K562 (cell line): ENCODE measurements around the gene SMYD2. TPM values are rescaled to one million over a fixed set of nuclear protein-coding genes. Genes with fewer than 3 reads are reported as not detected.

Experiments used
- ATAC-seq: fragments of 200-7000 bp; cut with Tn5 transposase; 3 replicates; pipeline ENCODE4 v1.9.1; 2020; ENCODE audit warnings: moderate library complexity
- BruUV-seq: library from RNA; stranded (reverse); fragments of 400-500 nt; replicated peaks from 2 replicates; lab custom pipeline; 2021; lab: Mats Ljungman, UMichigan
- CTCF ChIA-PET: fragments of 300-600 bp; formaldehyde crosslinking; extraction: SDS; loops from one replicate; lab custom pipeline; 2021; ENCODE audit warnings: low intra/inter-chr PET ratio; lab: Yijun Ruan, JAX
- POLR2A ChIA-PET: fragments of 300-600, 350-650 bp; sonication (Branson Sonifier 250); formaldehyde crosslinking; extraction: SDS; loops from one replicate; lab custom pipeline; 2021; ENCODE audit warnings: antibody characterized with exemption, inconsistent platforms; lab: Yijun Ruan, JAX
- DNase-seq, 4 experiments: peaks; one replicate each; pipeline versions ENCODE4 v3.0.0 to v3.0.0-alpha.2; 2011 to 2018; ENCODE audit warnings: low spot score in 3 of 4, mixed read lengths in 3 of 4; ENCODE audit errors: extremely low read depth in 1 of 4
- FAIRE-seq: peaks from 2 replicates; lab custom pipeline; 2011; peaks lifted over from hg19 to GRCh38; lab: Jason Lieb, UNC
- H2AFZ ChIP-seq: 2 replicates; pipeline ENCODE4 v1.6.0; 2011; ENCODE audit warnings: low read depth, low read length, control low read depth, inconsistent platforms
- H3K27ac ChIP-seq: fragments of 200-600 bp; 3 replicates; pipeline ENCODE4 v1.8.0; 2011; ENCODE audit warnings: low read depth, mild to moderate bottlenecking, control low read depth, inconsistent platforms, low read length, moderate library complexity, mixed read lengths; ENCODE audit errors: extremely low read depth
- H3K27me3 ChIP-seq, 2 experiments: fragments of 300-600 bp in 1 of 2; 2 replicates in 1 of 2; 3 replicates in 1 of 2; pipeline versions ENCODE4 v1.6.0 to v1.8.0; 2011; ENCODE audit warnings: inconsistent platforms in 2 of 2, low read length in 2 of 2, mild to moderate bottlenecking in 1 of 2, mixed read lengths in 1 of 2, moderate library complexity in 1 of 2; ENCODE audit not compliant: control insufficient read depth in 2 of 2, insufficient read depth in 2 of 2
- H3K36me3 ChIP-seq: fragments of 300-600 bp; 3 replicates; pipeline ENCODE4 v1.8.0; 2011; ENCODE audit warnings: mild to moderate bottlenecking, low read length, inconsistent platforms; ENCODE audit not compliant: control insufficient read depth, insufficient read depth
- H3K4me1 ChIP-seq, 2 experiments: fragments of 200-600 bp in 1 of 2; replicated peaks in 1 of 2; 2 replicates in 1 of 2; 3 replicates in 1 of 2; pipeline versions ENCODE4 v1.5.1 to v1.8.0; 2011; ENCODE audit warnings: inconsistent platforms in 2 of 2, low read length in 2 of 2, mild to moderate bottlenecking in 1 of 2, mixed read lengths in 1 of 2, moderate library complexity in 1 of 2; ENCODE audit not compliant: control insufficient read depth in 2 of 2, insufficient read depth in 2 of 2
- H3K4me2 ChIP-seq: 2 replicates; pipeline ENCODE4 v1.6.1; 2011; ENCODE audit warnings: low read length, control low read depth, inconsistent platforms, mixed read lengths; ENCODE audit not compliant: insufficient read depth
- H3K4me3 ChIP-seq: fragments of 200-600 bp; sonication (generic), shearing (Covaris generic); 2 replicates; pipeline ENCODE4 v1.5.1; 2016; ENCODE audit warnings: control low read depth, inconsistent platforms
- H3K79me2 ChIP-seq: fragments of 200-600 bp; 3 replicates; pipeline ENCODE4 v1.8.0; 2011; ENCODE audit warnings: low read length, inconsistent platforms; ENCODE audit not compliant: control insufficient read depth, insufficient read depth
- H3K9ac ChIP-seq, 2 experiments: 2 replicates each; pipeline versions ENCODE4 v1.6.0 to v1.6.1; 2011; ENCODE audit warnings: low read depth in 2 of 2, low read length in 2 of 2, control low read depth in 1 of 2, inconsistent platforms in 1 of 2, mild to moderate bottlenecking in 1 of 2, mixed read lengths in 1 of 2; ENCODE audit not compliant: insufficient read depth in 1 of 2
- H3K9me1 ChIP-seq: one replicate; pipeline ENCODE4 v1.6.0; 2011; ENCODE audit warnings: inconsistent platforms, mild to moderate bottlenecking, low read length, moderate library complexity; ENCODE audit not compliant: control insufficient read depth, insufficient read depth
- H3K9me3 ChIP-seq: replicated peaks from 2 replicates; pipeline ENCODE4 v1.5.1; 2011; ENCODE audit warnings: low read depth, low read length, inconsistent platforms; ENCODE audit not compliant: control insufficient read depth, insufficient read depth
- H4K20me1 ChIP-seq: replicated peaks from 2 replicates; pipeline ENCODE4 v1.6.1; 2011; ENCODE audit warnings: low read length, inconsistent platforms, mixed read lengths; ENCODE audit not compliant: control insufficient read depth, insufficient read depth
- NRF1 ChIP-seq, 2 experiments: fragments of 450-650 bp; IDR thresholded peaks in 1 of 2; conservative IDR thresholded peaks in 1 of 2; 2 replicates each; pipeline ENCODE4 v1.6.1; 2014; ENCODE audit warnings: mild to moderate bottlenecking in 2 of 2
- PPARD ChIP-seq: fragments of 250-450 bp; sonication (Bioruptor Pico); IDR thresholded peaks from 2 replicates; pipeline ENCODE4 v1.8.0; 2022; ENCODE audit warnings: inconsistent platforms, mild to moderate bottlenecking, moderate library complexity
- ZBTB5 ChIP-seq: fragments of 450-650 bp; IDR thresholded peaks from 2 replicates; pipeline ENCODE4 v1.6.1; 2017; ENCODE audit warnings: antibody characterized with exemption
- WGBS: fragments of 100-300 bp; shearing (Covaris generic); methylation state at CpG from one replicate; pipeline ENCODE4 v1.1.6; 2016; ENCODE audit warnings: low coverage, mixed read lengths; ENCODE audit not compliant: insufficient coverage; ENCODE audit errors: missing lambda C conversion rate; 5-methylcytosine and 5-hydroxymethylcytosine counted together
- in situ Hi-C: fragments of 300-500 bp; cut with MboI; formaldehyde crosslinking; loops from 4 replicates; pipeline ENCODE4 v1.15.0; 2018; ENCODE audit warnings: inconsistent platforms, mixed read lengths
- intact Hi-C: fragments of 100-400 bp; cut with micrococcal nuclease; formaldehyde crosslinking; loops from 2 replicates; pipeline ENCODE4 v1.14.2; 2022
- polyA plus RNA-seq, 8 experiments: library from polyadenylated mRNA; depleted of rRNA in 4 of 8; stranded (reverse) in 5 of 8; unstranded in 3 of 8; fragments of >200 nt; fragmentation: Nextera tagmentation in 2 of 8; fragmentation: Illumina TruSeq in 1 of 8; extraction: Ambion mirVana in 2 of 8; extraction: Trizol in 1 of 8; gene quantifications; 2 replicates each; pipeline versions ENCODE4 v1.2.1 to v1.2.3, GENCODE V29; 2011 to 2014; ENCODE audit warnings: inconsistent platforms in 1 of 8, missing spikeins in 1 of 8
- total RNA-seq, 7 experiments: library from RNA; depleted of rRNA in 6 of 7; stranded (reverse); fragments of >200 nt in 6 of 7; fragmentation: Illumina TruSeq in 2 of 7; extraction: Trizol in 2 of 7; gene quantifications; 2 replicates each; pipeline versions ENCODE4 v1.2.1 to v1.2.3, GENCODE V29; 2011 to 2021; ENCODE audit warnings: low replicate concordance in 1 of 7

The SMYD2 gene
- total and polyA plus RNA-seq, 9 of the 15 experiments (the other 6 are each of a cell fraction or from before 2014, with no cell fraction given), result 13.8 to 81.3 (median 39.9) TPM

GRCh38 chr1:214378492-214378891 is 97.5 kb downstream of the SMYD2 start:
- Histone ChIP-seq H3K4me1 (peaks cover 0 to 3% of the 10 kb centered on the region in 2 experiments; a peak in 1 of 5 replicates), H3K4me3 (no peak overlapping the region), H4K20me1 (no peaks in the 10 kb centered on the region), H3K4me2 (no peak overlapping the region), H2AFZ (no peak overlapping the region), H3K9me1 (no peaks in the 10 kb centered on the region), H3K79me2 (no peaks in the 10 kb centered on the region), H3K36me3 (no peaks in the 10 kb centered on the region), H3K27ac (no peak overlapping the region), H3K9ac (no peak overlapping the region), H3K27me3 (peaks cover 27 to 40% of the 10 kb centered on the region in 2 experiments)
- ChIA-PET CTCF (no interaction called here), POLR2A (no interaction called here)
- under 1% methylated on average over 8 of the region's 8 CpGs for WGBS
- in situ Hi-C loops, result no loop called here
- BruUV-seq, result no TSS peak
- no peak for DNase-seq
- no peak for FAIRE-seq
- intact Hi-C loops, result no loop called here
- no peak for TF ChIP-seq NRF1 (conservative IDR thresholded peaks at IDR 0.05 in 1 of 2, IDR thresholded peaks at IDR 0.05 in 1 of 2)
- TF ChIP-seq, all 486 proteins: peak for 0
- H3K9me3 ChIP-seq, result no peaks in the 10 kb centered on the region
- ATAC-seq, result no peak

GRCh38 chr1:214379236-214379970 is 98.4 kb downstream of the SMYD2 start:
- Histone ChIP-seq H3K9me3 (no peaks in the 10 kb centered on the region), H3K4me1 (peaks cover 0 to 10% of the 10 kb centered on the region in 2 experiments; a peak in 1 of 5 replicates), H3K9me1 (no peaks in the 10 kb centered on the region), H4K20me1 (no peaks in the 10 kb centered on the region), H2AFZ (no peak overlapping the region), H3K27me3 (peaks cover 36 to 48% of the 10 kb centered on the region in 2 experiments), H3K27ac (no peak overlapping the region), H3K36me3 (no peaks in the 10 kb centered on the region), H3K4me2 (no peak overlapping the region), H3K4me3 (no peak overlapping the region), H3K9ac (no peak overlapping the region), H3K79me2 (no peaks in the 10 kb centered on the region)
- no peak for FAIRE-seq
- in situ Hi-C loops, result no loop called here
- intact Hi-C loops, result no loop called here
- DNase-seq, result no peak
- ATAC-seq, result no peak
- CTCF ChIA-PET, result no interaction called here
- TF ChIP-seq PPARD (CRISPR knock-in tag) (no peak), ZBTB5 (no peak)
- no TSS peak for BruUV-seq
- WGBS, result 1% methylated on average over 6 of the region's 6 CpGs
- POLR2A ChIA-PET, result interaction anchor here (0.7 kb wide), 1 partner anchor 580 kb away, joined by 3 read pairs; no protein-coding TSS in a partner anchor
